Activated T-cell treated with anti-CD3 and anti-CD28 coated beads, Interleukin-2, amount 50 U/mL, for 1 hour (primary cell): ENCODE measurements around the gene APEH.

Source experiments
- DNase-seq: peaks from one replicate; pipeline ENCODE4 v3.0.0-alpha.2; 2020

APEH gene

GRCh38 chr3:49733551-49733950, 59.4 kb downstream of the APEH start:
- no peak for DNase-seq
